DND-41 (cell line): ENCODE measurements around the gene NAPEPLD.

ENCODE experiments used
- ATAC-seq: fragments of 200-7000 bp; cut with Tn5 transposase; 3 replicates; pipeline ENCODE4 v1.9.1; 2021; ENCODE audit warnings: low read depth; ENCODE audit not compliant: insufficient read depth
- DNase-seq: peaks from one replicate; pipeline ENCODE4 v3.0.0-alpha.2; 2020
- H2AFZ ChIP-seq: 2 replicates; pipeline ENCODE4 v1.6.0; 2012; ENCODE audit warnings: low read depth, low read length
- H3K27ac ChIP-seq: 2 replicates; pipeline ENCODE4 v1.5.1; 2012; ENCODE audit warnings: low read length, inconsistent platforms
- H3K27me3 ChIP-seq: fragments of 200-600 bp; sonication (generic); 2 replicates; pipeline ENCODE4 v1.6.0; 2012; ENCODE audit warnings: low read length, mild to moderate bottlenecking, inconsistent platforms; ENCODE audit not compliant: insufficient read depth, poor library complexity
- H3K36me3 ChIP-seq: 2 replicates; pipeline ENCODE4 v1.5.1; 2012; ENCODE audit warnings: low read length, inconsistent platforms; ENCODE audit not compliant: insufficient read depth
- H3K4me1 ChIP-seq: 2 replicates; pipeline ENCODE4 v1.5.1; 2012; ENCODE audit warnings: mild to moderate bottlenecking, low read length; ENCODE audit not compliant: insufficient read depth
- H3K4me2 ChIP-seq: 2 replicates; pipeline ENCODE4 v1.6.0; 2012; ENCODE audit warnings: mild to moderate bottlenecking, moderate library complexity, low read length, inconsistent platforms; ENCODE audit not compliant: insufficient read depth
- H3K4me3 ChIP-seq, 2 experiments: fragments of 200-600 bp in 1 of 2; shearing (Covaris generic) in 1 of 2; 2 replicates each; pipeline ENCODE4 v1.5.1; 2012 to 2016; ENCODE audit warnings: inconsistent platforms in 2 of 2, low read length in 2 of 2, mild to moderate bottlenecking in 2 of 2, low read depth in 1 of 2, moderate library complexity in 1 of 2
- H3K79me2 ChIP-seq: 2 replicates; pipeline ENCODE4 v1.6.0; 2012; ENCODE audit warnings: low read length, inconsistent platforms; ENCODE audit not compliant: insufficient read depth
- H3K9ac ChIP-seq: 2 replicates; pipeline ENCODE4 v1.6.0; 2012; ENCODE audit warnings: low read depth, mild to moderate bottlenecking, inconsistent platforms, low read length, moderate library complexity
- H3K9me3 ChIP-seq: 2 replicates; pipeline ENCODE4 v1.5.1; 2012; ENCODE audit warnings: low read length, moderate library complexity, mild to moderate bottlenecking, inconsistent platforms; ENCODE audit not compliant: insufficient read depth, severe bottlenecking
- H4K20me1 ChIP-seq: 2 replicates; pipeline ENCODE4 v1.6.0; 2012; ENCODE audit warnings: low read length; ENCODE audit not compliant: insufficient read depth
- CTCF ChIP-seq: IDR thresholded peaks from 2 replicates; pipeline ENCODE4 v1.5.1; 2012; ENCODE audit warnings: borderline replicate concordance, low read length, moderate library complexity, mild to moderate bottlenecking; ENCODE audit not compliant: poor library complexity, severe bottlenecking; ENCODE audit errors: extremely low read depth
- EZH2 ChIP-seq: IDR thresholded peaks from 3 replicates; pipeline ENCODE4 v1.6.1; 2012; ENCODE audit warnings: borderline replicate concordance, low read depth, mild to moderate bottlenecking, moderate library complexity, low read length, inconsistent platforms; ENCODE audit not compliant: severe bottlenecking

NAPEPLD gene

GRCh38 chr7:103077318-103077717 is 71.6 kb downstream of the NAPEPLD start:
- H4K20me1 ChIP-seq = no peaks in the 10 kb centered on the region
- ATAC-seq (no peak), DNase-seq (no peak)
- H3K9ac ChIP-seq = no peak overlapping the region
- peaks cover 24% of the 10 kb centered on the region for H3K79me2 ChIP-seq
- H3K4me1 ChIP-seq = peaks cover 28% of the 10 kb centered on the region
- no peaks in the 10 kb centered on the region for H3K9me3 ChIP-seq
- H3K36me3 ChIP-seq = no peaks in the 10 kb centered on the region
- no peak overlapping the region for H3K4me2 ChIP-seq
- no peak overlapping the region for H2AFZ ChIP-seq
- TF ChIP-seq EZH2 (no peak), CTCF (no peak)
- no peak overlapping the region for H3K4me3 ChIP-seq
- H3K27ac ChIP-seq = no peak overlapping the region
- no peaks in the 10 kb centered on the region for H3K27me3 ChIP-seq

GRCh38 chr7:103076764-103077163 is 72.1 kb downstream of the NAPEPLD start:
- no peaks in the 10 kb centered on the region for H4K20me1 ChIP-seq
- no peak overlapping the region for H3K27ac ChIP-seq
- peaks cover 28% of the 10 kb centered on the region for H3K4me1 ChIP-seq
- no peak for DNase-seq
- H3K79me2 ChIP-seq = peaks cover 24% of the 10 kb centered on the region
- no peaks in the 10 kb centered on the region for H3K27me3 ChIP-seq
- no peaks in the 10 kb centered on the region for H3K36me3 ChIP-seq
- H3K9me3 ChIP-seq = no peaks in the 10 kb centered on the region
- H3K9ac ChIP-seq = no peak overlapping the region
- no peak overlapping the region for H2AFZ ChIP-seq
- no peak for ATAC-seq
- H3K4me2 ChIP-seq = peak overlapping the region; percentile 22; the same call in 1 of the 2 replicates
- H3K4me3 ChIP-seq = no peak overlapping the region
- TF ChIP-seq CTCF = no peak
- TF ChIP-seq EZH2 = no peak

GRCh38 chr7:103075337-103075918 is 73.5 kb downstream of the NAPEPLD start:
- Histone ChIP-seq H3K9me3 (no peaks in the 10 kb centered on the region), H4K20me1 (no peaks in the 10 kb centered on the region), H2AFZ (peak overlapping the region; percentile 78), H3K4me1 (peaks cover 28% of the 10 kb centered on the region), H3K9ac (peak overlapping the region; percentile 93), H3K27me3 (no peaks in the 10 kb centered on the region), H3K4me3 (peak overlapping the region; percentile 72 to 80), H3K4me2 (peak overlapping the region; percentile 74), H3K79me2 (peaks cover 24% of the 10 kb centered on the region), H3K27ac (peak overlapping the region; percentile 86), H3K36me3 (no peaks in the 10 kb centered on the region)
- DNase-seq = peak; percentile 84
- ATAC-seq = peak; percentile 73
- TF ChIP-seq CTCF = no peak
- no peak for TF ChIP-seq EZH2
